Activated B cell treated with CpG ODN at 0.5 μM for 24 hours (primary cell): Measurements from ENCODE around the gene MOXD1. TPM values are rescaled to one million over a fixed set of nuclear protein-coding genes. Genes with fewer than 3 reads are reported as not detected.
A peak's percentile ranks its signal among the peaks of the same experiment; 100 is the strongest.
"Not testable (repeated sequence)": the region's sequence is repeated elsewhere in the genome, so short reads cannot be mapped to it uniquely, and the experiment has no call there.

Experiments used
- ATAC-seq: fragments of 200-7000 bp; cut with Tn5 transposase; one replicate; pipeline ENCODE4 v1.10.0; 2021; ENCODE audit warnings: low read depth, mild to moderate bottlenecking, moderate library complexity
- CTCF ChIA-PET: fragments of 350-600 bp; sonication (Branson Sonifier 250); formaldehyde crosslinking; loops from one replicate; lab custom pipeline; 2021; ENCODE audit warnings: antibody characterized with exemption; lab: Charles Lee
- POLR2A ChIA-PET: fragments of 350-600 bp; sonication (Branson Sonifier 250); formaldehyde crosslinking; loops from one replicate; lab custom pipeline; 2021; ENCODE audit warnings: antibody characterized with exemption; lab: Charles Lee
- DNase-seq: peaks from one replicate; pipeline ENCODE4 v3.0.0; 2022
- H3K27ac Mint-ChIP-seq: one replicate; pipeline ENCODE4 v1.8.0; 2020; ENCODE audit warnings: mixed read lengths
- H3K27me3 Mint-ChIP-seq: one replicate; pipeline ENCODE4 v1.8.0; 2021; ENCODE audit warnings: mixed read lengths
- H3K36me3 Mint-ChIP-seq: one replicate; pipeline ENCODE4 v1.8.0; 2021; ENCODE audit warnings: low read depth, mixed read lengths
- H3K4me1 Mint-ChIP-seq: one replicate; pipeline ENCODE4 v1.8.0; 2021; ENCODE audit warnings: mixed read lengths
- H3K4me3 Mint-ChIP-seq: one replicate; pipeline ENCODE4 v1.8.0; 2020; ENCODE audit warnings: mild to moderate bottlenecking, mixed read lengths
- H3K9me3 Mint-ChIP-seq: one replicate; pipeline ENCODE4 v1.8.0; 2020; ENCODE audit warnings: mixed read lengths
- CTCF ChIP-seq: fragments of 200-600 bp; IDR thresholded peaks from one replicate; pipeline ENCODE4 v1.8.0; 2022; ENCODE audit warnings: antibody characterized with exemption, mild to moderate bottlenecking
- intact Hi-C: fragments of 100-400 bp; cut with micrococcal nuclease; formaldehyde crosslinking; loops from one replicate; pipeline ENCODE4 v1.15.1; 2024
- total RNA-seq: library from RNA; stranded (reverse); gene quantifications from 2 replicates; pipeline ENCODE4 v1.2.3, GENCODE V29; 2022

The MOXD1 gene
- total RNA-seq, 1 donor from 2014 or later, result 3.7 TPM

- Mint-ChIP-seq H3K4me3 (peak overlapping the region; percentile 77), H3K9me3 (peaks cover 10% of the 10 kb centered on the region), H3K27me3 (no peaks in the 10 kb centered on the region), H3K27ac (peak overlapping the region; percentile 92), H3K36me3 (peaks cover 12% of the 10 kb centered on the region), H3K4me1 (peaks cover 74% of the 10 kb centered on the region)
- ATAC-seq, result peak; percentile 92
- peak; percentile 80 for DNase-seq
- CTCF ChIA-PET, result interaction anchor here (0.9 to 4.4 kb wide), 13 partner anchors 10 to 133 kb away, joined by 3 to 32 read pairs (median 6); no protein-coding TSS in a partner anchor
- no peak for TF ChIP-seq CTCF
- intact Hi-C loops, result loop anchor here (1.0 to 5.0 kb wide), 10 partner anchors 11 to 458 kb away; partner anchors contain the start of genes MOXD1 and RPS12
- POLR2A ChIA-PET, result interaction anchor here (0.7 to 3.5 kb wide), 12 partner anchors 8 to 666 kb away, joined by 3 to 20 read pairs (median 4); partner anchors contain the start of genes RPS12 and STX7
Measured at GRCh38 chr6:132354517-132355167, 46.6 kb downstream of the MOXD1 start.

DNA sequence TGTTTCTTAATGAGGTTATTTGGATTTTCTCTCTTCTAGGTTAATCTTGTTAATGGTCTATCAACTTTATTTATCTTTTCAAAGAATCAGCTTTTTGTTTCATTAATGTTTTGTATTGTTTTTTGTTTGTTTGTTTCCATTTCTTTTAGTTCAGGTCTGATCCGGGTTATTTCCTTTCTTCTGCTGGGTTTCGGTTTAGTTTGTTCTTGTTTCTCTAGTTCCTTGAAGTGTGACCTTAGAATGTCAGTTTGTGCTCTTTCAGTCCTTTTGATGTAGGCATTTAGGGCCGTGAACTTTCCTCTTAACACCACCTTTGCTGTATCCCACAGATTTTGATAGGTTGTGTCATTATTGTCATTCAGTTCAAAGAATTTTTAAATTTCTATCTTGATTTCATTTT lies 49.3 kb downstream of the MOXD1 start:
- ATAC-seq, H3K27me3 Mint-ChIP-seq, DNase-seq: not testable (repeated sequence)
- H3K4me3 Mint-ChIP-seq, result peak overlapping the region; percentile 56
- peaks cover 64% of the 10 kb centered on the region for H3K4me1 Mint-ChIP-seq
- H3K36me3 Mint-ChIP-seq, result peaks cover 12% of the 10 kb centered on the region
- ChIA-PET POLR2A (interaction anchor here (0.6 to 1.0 kb wide), 2 partner anchors 161 to 447 kb away, joined by 3 to 9 read pairs; partner anchors contain the start of genes SLC18B1 and STX7), CTCF (interaction anchor here (1.2 to 4.4 kb wide), 3 partner anchors 40 to 72 kb away, joined by 4 to 32 read pairs (median 14); no protein-coding TSS in a partner anchor)
- H3K27ac Mint-ChIP-seq, result peak overlapping the region; percentile 92
- H3K9me3 Mint-ChIP-seq, result peaks cover 11% of the 10 kb centered on the region
- intact Hi-C loops, result loop anchor here (5.0 kb wide), 2 partner anchors 105 to 460 kb away; partner anchors contain the start of gene RPS12

DNA sequence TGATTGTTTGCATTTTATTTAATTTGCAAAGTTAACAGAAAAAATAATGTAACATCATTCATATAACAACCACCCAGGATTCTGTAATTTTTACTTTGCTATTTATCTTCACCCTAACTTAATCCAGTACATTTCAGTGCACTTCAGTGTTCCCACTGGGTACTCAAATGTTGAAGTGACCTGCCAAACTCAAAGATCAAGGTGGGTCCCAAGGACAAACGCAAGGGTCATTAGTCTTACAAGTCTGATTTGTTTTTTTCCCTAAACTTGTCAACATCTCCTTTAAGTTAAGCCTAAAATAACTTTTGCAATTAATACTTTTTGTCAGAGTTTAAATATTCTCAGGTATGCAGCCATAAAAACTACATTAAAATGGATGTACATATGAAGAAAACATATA lies 53.0 kb downstream of the MOXD1 start:
- no peak for TF ChIP-seq CTCF
- intact Hi-C loops, result no loop called here
- ChIA-PET CTCF (no interaction called here), POLR2A (no interaction called here)
- no peak overlapping the region for H3K27ac Mint-ChIP-seq
- H3K4me3 Mint-ChIP-seq, result no peak overlapping the region
- H3K36me3 Mint-ChIP-seq, result peaks cover 4% of the 10 kb centered on the region
- H3K27me3 Mint-ChIP-seq, result no peaks in the 10 kb centered on the region
- H3K9me3 Mint-ChIP-seq, result peaks cover 15% of the 10 kb centered on the region
- ATAC-seq (no peak), DNase-seq (no peak)
- peaks cover 30% of the 10 kb centered on the region for H3K4me1 Mint-ChIP-seq

DNA sequence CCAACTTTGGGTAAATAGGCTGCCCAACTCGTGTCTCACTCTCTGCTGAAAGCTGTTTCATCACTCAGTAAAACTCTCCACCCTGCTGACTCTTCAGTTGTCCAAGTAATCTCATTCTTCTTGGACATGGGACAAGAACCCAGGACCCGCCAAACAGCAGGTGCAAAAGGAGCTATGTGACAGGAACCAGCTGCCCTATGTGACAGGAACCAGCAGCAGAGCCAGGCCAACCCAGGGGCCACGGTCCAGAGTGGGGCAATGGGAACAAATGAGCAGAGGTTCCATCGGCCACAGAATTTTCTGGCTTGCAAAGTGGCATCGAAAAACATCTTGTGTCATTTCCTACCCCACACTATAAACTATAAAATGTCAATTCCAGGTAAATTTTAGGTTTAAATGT lies 56.5 kb downstream of the MOXD1 start:
- Mint-ChIP-seq H3K27ac (no peak overlapping the region), H3K27me3 (no peaks in the 10 kb centered on the region), H3K4me1 (no peaks in the 10 kb centered on the region), H3K36me3 (peaks cover 4% of the 10 kb centered on the region), H3K4me3 (no peak overlapping the region), H3K9me3 (peaks cover 9% of the 10 kb centered on the region)
- no peak for ATAC-seq
- no peak for TF ChIP-seq CTCF
- CTCF ChIA-PET, result no interaction called here
- intact Hi-C loops, result no loop called here
- DNase-seq, result no peak
- POLR2A ChIA-PET, result no interaction called here

DNA sequence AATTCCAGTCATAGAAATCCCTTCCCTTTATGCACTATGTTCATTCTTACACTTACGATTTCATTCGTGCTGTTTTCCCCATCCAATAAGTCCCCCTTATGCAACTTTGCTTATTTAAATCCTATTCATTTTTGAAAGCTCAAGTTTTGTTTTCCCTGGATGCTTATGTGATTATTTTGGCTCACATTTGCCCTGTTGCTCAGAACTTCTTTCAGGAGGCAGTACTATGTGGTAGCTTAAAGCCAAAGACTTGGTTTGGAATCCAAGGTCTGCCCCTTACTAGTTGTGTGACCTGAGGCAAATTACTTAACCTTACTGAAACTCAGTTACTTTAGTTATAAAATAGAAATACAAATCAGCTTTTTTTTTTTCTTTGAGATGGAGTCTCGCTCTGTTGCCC lies 59.6 kb downstream of the MOXD1 start:
- ChIA-PET CTCF (no interaction called here), POLR2A (interaction anchor here (0.6 kb wide), 1 partner anchor 154 kb away, joined by 3 read pairs; no protein-coding TSS in a partner anchor)
- no peak for DNase-seq
- Mint-ChIP-seq H3K36me3 (peaks cover 4% of the 10 kb centered on the region), H3K27ac (no peak overlapping the region), H3K4me3 (no peak overlapping the region), H3K9me3 (peaks cover 7% of the 10 kb centered on the region), H3K4me1 (peaks cover 3% of the 10 kb centered on the region), H3K27me3 (no peaks in the 10 kb centered on the region)
- intact Hi-C loops, result loop anchor here (2.0 kb wide), 1 partner anchor 15 kb away; no protein-coding TSS in a partner anchor
- ATAC-seq, result no peak
- TF ChIP-seq CTCF, result no peak
